Osteocyte (in vitro differentiated cells): ENCODE results near the gene TMEM167A. TPM values are rescaled to one million over a fixed set of nuclear protein-coding genes. Genes with fewer than 3 reads are reported as not detected.

Experiments
- DNase-seq: peaks from one replicate; pipeline ENCODE4 v3.0.0; 2021; ENCODE audit warnings: mixed read lengths; ENCODE audit not compliant: unreplicated experiment; ENCODE audit errors: extremely low spot score
- H3K27ac Mint-ChIP-seq: one replicate; pipeline ENCODE4 v1.8.0; 2021; ENCODE audit warnings: mild to moderate bottlenecking, mixed read lengths; ENCODE audit not compliant: unreplicated experiment
- H3K27me3 Mint-ChIP-seq: one replicate; pipeline ENCODE4 v1.8.0; 2021; ENCODE audit warnings: mixed read lengths; ENCODE audit not compliant: unreplicated experiment
- H3K36me3 Mint-ChIP-seq: one replicate; pipeline ENCODE4 v1.8.0; 2021; ENCODE audit warnings: mixed read lengths; ENCODE audit not compliant: unreplicated experiment
- H3K4me1 Mint-ChIP-seq: one replicate; pipeline ENCODE4 v1.8.0; 2021; ENCODE audit warnings: mixed read lengths; ENCODE audit not compliant: unreplicated experiment
- H3K4me3 Mint-ChIP-seq: one replicate; pipeline ENCODE4 v1.8.0; 2021; ENCODE audit warnings: mild to moderate bottlenecking, moderate library complexity, mixed read lengths; ENCODE audit not compliant: unreplicated experiment
- H3K9me3 Mint-ChIP-seq: one replicate; pipeline ENCODE4 v1.8.0; 2021; ENCODE audit warnings: mixed read lengths; ENCODE audit not compliant: unreplicated experiment
- total RNA-seq: library from RNA; stranded (reverse); gene quantifications from 2 replicates; pipeline ENCODE4 v1.2.1, GENCODE V29; 2021
- TF ChIP-seq, protein P1 (sequence below): fragments of 200-600 bp; sonication (generic); IDR thresholded peaks from 2 replicates; pipeline ENCODE4 v1.5.0; 2021; ENCODE audit warnings: antibody characterized with exemption, mild to moderate bottlenecking, moderate library complexity

Gene TMEM167A
- total RNA-seq, 1 donor from 2014 or later: 70.9 TPM

DNA sequence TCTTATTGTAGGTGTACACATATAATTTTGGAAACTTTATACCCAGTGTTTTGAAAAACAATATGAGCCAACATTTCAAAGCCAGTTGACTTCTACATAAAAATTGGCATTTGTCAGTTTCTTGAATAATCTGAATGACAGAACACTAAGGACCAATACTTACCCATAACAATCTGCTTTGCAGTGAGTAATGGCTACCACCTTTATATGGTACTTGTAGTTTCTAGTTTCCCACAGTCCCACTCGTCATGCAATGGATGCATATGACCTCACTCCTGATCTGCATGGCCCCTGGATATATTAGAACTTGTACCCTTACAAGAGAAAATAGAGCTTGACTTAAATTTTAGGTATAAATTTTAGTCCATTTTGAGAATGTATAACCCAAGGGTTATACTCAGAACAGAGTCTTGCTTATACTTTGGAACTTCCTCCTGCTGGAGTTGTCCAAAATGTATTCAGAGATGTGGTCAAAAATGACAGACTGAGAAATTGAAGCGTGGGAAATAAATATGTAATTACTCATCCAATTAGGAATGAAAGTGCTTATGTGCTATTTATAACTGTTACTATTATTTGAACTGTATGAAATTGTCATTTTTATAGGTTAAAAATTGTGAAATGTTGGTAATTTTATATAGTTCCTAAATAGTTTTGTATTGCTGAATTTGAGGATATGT is 19.6 kb upstream of the TMEM167A start:
- peaks cover 11% of the 10 kb centered on the region for H3K4me1 Mint-ChIP-seq
- no peak for DNase-seq
- H3K27me3 Mint-ChIP-seq: no peaks in the 10 kb centered on the region
- H3K36me3 Mint-ChIP-seq: peaks cover 6% of the 10 kb centered on the region
- no peak overlapping the region for H3K27ac Mint-ChIP-seq
- TF ChIP-seq, protein P1, sequence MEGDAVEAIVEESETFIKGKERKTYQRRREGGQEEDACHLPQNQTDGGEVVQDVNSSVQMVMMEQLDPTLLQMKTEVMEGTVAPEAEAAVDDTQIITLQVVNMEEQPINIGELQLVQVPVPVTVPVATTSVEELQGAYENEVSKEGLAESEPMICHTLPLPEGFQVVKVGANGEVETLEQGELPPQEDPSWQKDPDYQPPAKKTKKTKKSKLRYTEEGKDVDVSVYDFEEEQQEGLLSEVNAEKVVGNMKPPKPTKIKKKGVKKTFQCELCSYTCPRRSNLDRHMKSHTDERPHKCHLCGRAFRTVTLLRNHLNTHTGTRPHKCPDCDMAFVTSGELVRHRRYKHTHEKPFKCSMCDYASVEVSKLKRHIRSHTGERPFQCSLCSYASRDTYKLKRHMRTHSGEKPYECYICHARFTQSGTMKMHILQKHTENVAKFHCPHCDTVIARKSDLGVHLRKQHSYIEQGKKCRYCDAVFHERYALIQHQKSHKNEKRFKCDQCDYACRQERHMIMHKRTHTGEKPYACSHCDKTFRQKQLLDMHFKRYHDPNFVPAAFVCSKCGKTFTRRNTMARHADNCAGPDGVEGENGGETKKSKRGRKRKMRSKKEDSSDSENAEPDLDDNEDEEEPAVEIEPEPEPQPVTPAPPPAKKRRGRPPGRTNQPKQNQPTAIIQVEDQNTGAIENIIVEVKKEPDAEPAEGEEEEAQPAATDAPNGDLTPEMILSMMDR: no peak
- peaks cover 23% of the 10 kb centered on the region for H3K9me3 Mint-ChIP-seq
- no peak overlapping the region for H3K4me3 Mint-ChIP-seq

DNA sequence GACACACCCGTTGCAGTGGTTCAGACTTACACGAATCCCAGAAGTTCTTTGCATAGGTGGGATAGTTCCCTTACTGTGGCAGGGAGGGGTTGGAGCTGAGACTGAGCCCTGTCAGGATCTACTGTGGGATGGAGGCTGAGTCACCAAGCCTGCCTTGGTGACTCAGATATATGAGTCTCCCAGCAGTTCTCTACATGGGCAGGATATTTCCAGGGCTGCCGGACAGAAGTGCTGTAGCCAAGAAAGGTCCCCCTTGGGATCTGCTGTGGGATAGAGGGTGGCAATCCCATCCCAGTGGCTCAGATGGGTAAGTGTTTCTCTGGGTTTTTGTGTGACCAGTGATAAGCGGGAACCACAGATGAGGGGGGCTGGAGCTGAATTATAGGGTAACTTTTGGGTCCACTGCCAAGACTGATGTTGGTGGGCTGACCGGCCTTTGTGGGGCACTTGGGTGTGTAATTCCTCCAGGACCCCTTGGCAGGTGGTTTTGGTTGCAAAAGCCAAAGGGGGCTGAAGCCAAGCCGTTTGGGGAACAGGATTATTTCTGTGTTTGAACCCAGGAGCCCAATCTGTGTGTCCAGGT is 18.9 kb upstream of the TMEM167A start:
- Mint-ChIP-seq H3K27ac (no peak overlapping the region), H3K9me3 (peaks cover 27% of the 10 kb centered on the region), H3K4me1 (peaks cover 11% of the 10 kb centered on the region), H3K4me3 (no peak overlapping the region), H3K27me3 (no peaks in the 10 kb centered on the region), H3K36me3 (peaks cover 6% of the 10 kb centered on the region)
- TF ChIP-seq, protein P1: no peak
- DNase-seq: no peak

DNA sequence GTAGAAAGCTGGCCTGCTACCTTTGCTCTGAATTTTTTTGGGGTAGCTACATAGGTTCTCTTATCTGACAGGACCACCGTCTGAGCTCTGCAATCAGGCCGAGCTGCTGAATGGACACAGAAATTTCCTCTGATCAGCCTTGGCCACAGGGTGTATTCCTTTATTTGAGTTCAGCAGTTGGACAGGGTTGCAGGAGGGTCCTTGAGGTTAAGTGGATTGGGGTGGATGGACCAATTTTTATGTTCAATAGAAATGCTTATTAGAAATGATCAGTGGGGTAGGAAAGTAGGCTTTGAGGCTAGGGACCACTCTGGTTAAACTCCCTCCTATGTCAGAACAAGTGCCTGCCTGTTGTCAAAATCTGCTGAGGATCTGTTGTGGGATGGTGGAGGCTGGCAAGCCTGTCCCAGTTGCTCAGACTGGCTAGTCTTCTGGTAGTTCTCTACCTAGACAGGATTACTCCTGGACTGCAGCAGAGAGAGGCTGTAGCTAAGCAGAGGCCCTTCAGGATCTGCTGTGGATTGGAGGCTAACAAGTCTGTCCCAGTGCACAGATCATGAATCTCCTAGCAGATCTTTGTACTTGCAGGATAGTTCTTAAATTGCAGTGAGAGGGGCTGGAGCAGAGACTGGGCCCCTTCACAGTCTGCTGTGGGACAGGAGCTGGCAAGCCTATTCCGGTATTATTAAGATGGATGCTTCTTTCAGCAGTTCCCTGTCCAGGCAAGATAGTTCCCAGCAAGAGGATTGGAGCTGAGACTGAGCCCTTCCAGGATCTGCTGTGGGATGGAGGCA is 18.2 kb upstream of the TMEM167A start:
- peaks cover 27% of the 10 kb centered on the region for H3K9me3 Mint-ChIP-seq
- TF ChIP-seq, protein P1: no peak
- H3K27ac Mint-ChIP-seq: no peak overlapping the region
- no peak overlapping the region for H3K4me3 Mint-ChIP-seq
- no peak for DNase-seq
- H3K4me1 Mint-ChIP-seq: peaks cover 11% of the 10 kb centered on the region
- no peaks in the 10 kb centered on the region for H3K27me3 Mint-ChIP-seq
- peaks cover 6% of the 10 kb centered on the region for H3K36me3 Mint-ChIP-seq

DNA sequence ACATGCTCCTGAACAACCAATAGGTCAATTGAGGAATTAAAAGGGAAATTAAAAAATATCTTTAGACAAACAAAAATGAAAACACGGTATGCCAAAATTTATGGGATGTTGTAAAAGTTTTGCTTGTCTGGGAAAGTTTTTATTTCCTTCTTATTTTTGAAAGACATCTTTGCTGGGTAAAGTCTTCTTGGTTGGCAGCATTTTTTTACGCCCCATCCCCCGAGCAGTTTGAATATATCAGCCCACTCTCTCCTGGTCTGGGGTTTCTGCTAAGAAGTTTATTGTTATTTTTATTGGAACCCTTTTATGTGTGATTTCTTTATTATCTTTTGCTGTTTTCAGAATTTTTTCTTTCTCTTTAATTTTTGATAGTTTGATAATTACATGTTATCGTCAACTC is 16.5 kb upstream of the TMEM167A start:
- H3K4me3 Mint-ChIP-seq: no peak overlapping the region
- peaks cover 6% of the 10 kb centered on the region for H3K36me3 Mint-ChIP-seq
- TF ChIP-seq, protein P1: no peak
- no peak for DNase-seq
- H3K27ac Mint-ChIP-seq: no peak overlapping the region
- H3K27me3 Mint-ChIP-seq: no peaks in the 10 kb centered on the region
- peaks cover 11% of the 10 kb centered on the region for H3K4me1 Mint-ChIP-seq
- H3K9me3 Mint-ChIP-seq: peaks cover 27% of the 10 kb centered on the region

DNA sequence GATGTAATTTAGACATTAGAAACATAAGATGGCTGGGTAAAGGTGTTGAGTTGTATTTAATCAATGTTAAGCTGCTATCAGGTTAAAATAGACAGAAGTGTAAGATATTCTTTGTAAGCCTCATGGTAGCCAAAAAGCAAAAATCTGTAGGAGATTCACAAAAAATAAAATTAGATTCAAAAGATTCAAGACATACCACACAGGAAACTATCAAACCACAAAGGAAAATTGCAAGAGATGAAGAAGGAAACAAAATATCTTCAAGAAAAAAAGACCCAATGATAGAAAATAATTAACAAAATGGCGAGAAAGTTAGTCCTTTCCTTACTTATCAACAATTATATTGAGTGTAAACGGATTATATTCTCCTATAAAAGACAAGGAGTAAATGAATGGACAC is 15.4 kb upstream of the TMEM167A start:
- peaks cover 6% of the 10 kb centered on the region for H3K36me3 Mint-ChIP-seq

More for the DNA sequence above, 15.4 kb upstream of the TMEM167A start:
- H3K27me3 Mint-ChIP-seq: no peaks in the 10 kb centered on the region
- H3K9me3 Mint-ChIP-seq: peaks cover 27% of the 10 kb centered on the region
- H3K4me1 Mint-ChIP-seq: peaks cover 7% of the 10 kb centered on the region
- H3K4me3 Mint-ChIP-seq: no peak overlapping the region
- no peak for DNase-seq
- TF ChIP-seq, protein P1: no peak
- H3K27ac Mint-ChIP-seq: no peak overlapping the region
